Upper lobe of left lung (tissue), 4 donors: ENCODE results near the gene TRPC1.

ENCODE experiments used
- EP300 ChIP-seq, 4 donors: sonication (generic); formaldehyde crosslinking; IDR thresholded peaks; one replicate each; pipeline ENCODE4 v1.5.1; 2017; ENCODE audit warnings: antibody characterized with exemption in 4 of 4, control low read depth in 2 of 4
- POLR2A ChIP-seq, 4 donors: fragments of 450-650 bp; IDR thresholded peaks; one replicate each; pipeline ENCODE4 v1.5.1; 2016 to 2017; ENCODE audit warnings: antibody characterized with exemption in 4 of 4, mild to moderate bottlenecking in 2 of 4
- POLR2AphosphoS5 ChIP-seq, 2 donors: sonication (generic); formaldehyde crosslinking; IDR thresholded peaks; one replicate each; pipeline ENCODE4 v1.5.1; 2017; ENCODE audit warnings: antibody characterized with exemption in 2 of 2
- TF ChIP-seq, protein P1 (sequence below), 6 experiments: fragments of 450-650 bp in 4 of 6; fragments of 200-600 bp in 2 of 6; sonication (generic) in 2 of 6; IDR thresholded peaks; one replicate each; pipeline ENCODE4 v1.5.1; 2016 to 2019; ENCODE audit warnings: antibody characterized with exemption in 6 of 6

GRCh38 chr3:142779591-142779990 is 55.8 kb downstream of the TRPC1 start:
- TF ChIP-seq POLR2AphosphoS5 (IDR thresholded peaks at IDR 0.05) (no peak), EP300 (IDR thresholded peaks at IDR 0.05) (no peak), POLR2A (IDR thresholded peaks at IDR 0.05) (no peak)
- TF ChIP-seq, protein P1, sequence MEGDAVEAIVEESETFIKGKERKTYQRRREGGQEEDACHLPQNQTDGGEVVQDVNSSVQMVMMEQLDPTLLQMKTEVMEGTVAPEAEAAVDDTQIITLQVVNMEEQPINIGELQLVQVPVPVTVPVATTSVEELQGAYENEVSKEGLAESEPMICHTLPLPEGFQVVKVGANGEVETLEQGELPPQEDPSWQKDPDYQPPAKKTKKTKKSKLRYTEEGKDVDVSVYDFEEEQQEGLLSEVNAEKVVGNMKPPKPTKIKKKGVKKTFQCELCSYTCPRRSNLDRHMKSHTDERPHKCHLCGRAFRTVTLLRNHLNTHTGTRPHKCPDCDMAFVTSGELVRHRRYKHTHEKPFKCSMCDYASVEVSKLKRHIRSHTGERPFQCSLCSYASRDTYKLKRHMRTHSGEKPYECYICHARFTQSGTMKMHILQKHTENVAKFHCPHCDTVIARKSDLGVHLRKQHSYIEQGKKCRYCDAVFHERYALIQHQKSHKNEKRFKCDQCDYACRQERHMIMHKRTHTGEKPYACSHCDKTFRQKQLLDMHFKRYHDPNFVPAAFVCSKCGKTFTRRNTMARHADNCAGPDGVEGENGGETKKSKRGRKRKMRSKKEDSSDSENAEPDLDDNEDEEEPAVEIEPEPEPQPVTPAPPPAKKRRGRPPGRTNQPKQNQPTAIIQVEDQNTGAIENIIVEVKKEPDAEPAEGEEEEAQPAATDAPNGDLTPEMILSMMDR (IDR thresholded peaks at IDR 0.05) = no peak
